Calu3 (cell line): ENCODE results near the gene KCTD20. TPM values are rescaled to one million over a fixed set of nuclear protein-coding genes. Genes with fewer than 3 reads are reported as not detected.

Source experiments
- BruUV-seq: library from RNA; stranded (reverse); fragments of 400-500 nt; replicated peaks from 2 replicates; lab custom pipeline; 2021; lab: Mats Ljungman, UMichigan
- CTCF ChIA-PET: fragments of 300-600 bp; sonication (Branson Sonifier 250); formaldehyde crosslinking; loops from one replicate; lab custom pipeline; 2022; ENCODE audit warnings: antibody characterized with exemption; lab: Charles Lee
- DNase-seq: peaks from one replicate; pipeline ENCODE4 v3.0.0; 2022
- H3K27ac Mint-ChIP-seq: one replicate; pipeline ENCODE4 v1.8.0; 2022; ENCODE audit warnings: mixed read lengths; ENCODE audit not compliant: unreplicated experiment
- H3K27me3 Mint-ChIP-seq: one replicate; pipeline ENCODE4 v1.8.0; 2022; ENCODE audit warnings: mixed read lengths; ENCODE audit not compliant: unreplicated experiment
- H3K36me3 Mint-ChIP-seq: one replicate; pipeline ENCODE4 v1.8.0; 2022; ENCODE audit warnings: mild to moderate bottlenecking, moderate library complexity, mixed read lengths; ENCODE audit not compliant: insufficient read depth, unreplicated experiment
- H3K4me1 Mint-ChIP-seq: one replicate; pipeline ENCODE4 v1.8.0; 2022; ENCODE audit warnings: mild to moderate bottlenecking, low read depth, mixed read lengths; ENCODE audit not compliant: unreplicated experiment
- H3K4me3 Mint-ChIP-seq: one replicate; pipeline ENCODE4 v1.8.0; 2022; ENCODE audit warnings: mild to moderate bottlenecking, low read depth, moderate library complexity, mixed read lengths; ENCODE audit not compliant: unreplicated experiment
- H3K9me3 Mint-ChIP-seq: one replicate; pipeline ENCODE4 v1.8.0; 2022; ENCODE audit warnings: low read depth, mixed read lengths; ENCODE audit not compliant: unreplicated experiment
- CTCF ChIP-seq: fragments of 200-600 bp; IDR thresholded peaks from one replicate; pipeline ENCODE4 v1.8.0; 2022; ENCODE audit warnings: antibody characterized with exemption; ENCODE audit not compliant: unreplicated experiment
- intact Hi-C: fragments of 100-400 bp; cut with micrococcal nuclease; formaldehyde crosslinking; loops from one replicate; pipeline ENCODE4 v1.10.0; 2022; ENCODE audit not compliant: unreplicated experiment
- total RNA-seq: library from RNA; stranded (reverse); gene quantifications from 2 replicates; pipeline ENCODE4 v1.2.3, GENCODE V29; 2022

KCTD20 gene
- total RNA-seq, 1 experiment from 2014 or later: 45.1 TPM

- CTCF ChIA-PET: interaction anchor here (0.6 to 0.7 kb wide), 3 partner anchors 58 to 481 kb away, joined by 3 to 4 read pairs (median 3); no protein-coding TSS in a partner anchor
- no TSS peak for BruUV-seq
- no peak overlapping the region for H3K4me3 Mint-ChIP-seq
- no peaks in the 10 kb centered on the region for H3K9me3 Mint-ChIP-seq
- no peak for DNase-seq
- H3K36me3 Mint-ChIP-seq: peaks cover 52% of the 10 kb centered on the region
- peaks cover 9% of the 10 kb centered on the region for H3K4me1 Mint-ChIP-seq
- intact Hi-C loops: no loop called here
- no peaks in the 10 kb centered on the region for H3K27me3 Mint-ChIP-seq
- no peak overlapping the region for H3K27ac Mint-ChIP-seq
- no peak for TF ChIP-seq CTCF
These were observed 97.2 kb downstream of the KCTD20 start for GRCh38 chr6:36539814-36540568.

Other genes with a start within 250 kb of the KCTD20 start
- 49.1 and 49.7 TPM in 2 replicates for gene BRPF3, start 246.3 kb upstream of the KCTD20 start, total RNA-seq
- gene PNPLA1, start 172.9 kb upstream of the KCTD20 start, total RNA-seq: 0.19 and 0.20 TPM in 2 replicates
- gene BNIP5, start 106.1 kb upstream of the KCTD20 start, total RNA-seq: 0.88 and 0.94 TPM in 2 replicates
- 2.6 and 8.7 TPM in 2 replicates for gene ETV7, start 55.3 kb upstream of the KCTD20 start, total RNA-seq
- 0.21 TPM in 1 of 2 replicates, not detected in the other for gene PXT1, start 146 bp upstream of the KCTD20 start, total RNA-seq
- 63.0 and 70.3 TPM in 2 replicates for gene STK38, start 104.5 kb downstream of the KCTD20 start, total RNA-seq
- gene SRSF3, start 151.4 kb downstream of the KCTD20 start, total RNA-seq: 347 and 370 TPM in 2 replicates
- gene CDKN1A, start 235.7 kb downstream of the KCTD20 start, total RNA-seq: 26.5 and 33.7 TPM in 2 replicates